GM19328 (cell line): ENCODE data around the gene PAK6.

Experiments
- ATAC-seq: cut with Tn5 transposase; IDR thresholded peaks from one replicate; pipeline ENCODE4 v1.9.1; 2021; ENCODE audit warnings: mild to moderate bottlenecking, moderate library complexity; ENCODE audit not compliant: unreplicated experiment

The PAK6 gene

DNA sequence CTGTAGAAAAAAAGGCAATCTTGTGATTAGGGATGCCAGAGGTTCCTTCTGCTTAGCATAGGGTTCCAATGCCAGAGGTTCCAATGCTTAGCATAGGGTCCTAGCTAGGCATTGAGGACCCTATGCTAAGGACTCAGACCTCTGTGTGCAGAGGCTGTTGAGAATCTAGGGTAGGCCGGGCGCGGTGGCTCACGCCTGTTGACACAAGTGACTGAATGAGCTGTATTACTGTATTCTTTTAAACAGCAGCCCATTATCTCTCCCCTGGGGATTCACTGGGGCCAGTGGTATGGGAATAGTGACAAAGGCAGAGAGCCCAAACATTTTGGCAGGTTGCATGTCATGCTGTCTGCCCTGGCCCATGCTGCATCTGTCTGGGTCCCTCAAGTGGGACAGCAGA, 16.2 kb downstream of the PAK6 start:
- ATAC-seq = no peak

DNA sequence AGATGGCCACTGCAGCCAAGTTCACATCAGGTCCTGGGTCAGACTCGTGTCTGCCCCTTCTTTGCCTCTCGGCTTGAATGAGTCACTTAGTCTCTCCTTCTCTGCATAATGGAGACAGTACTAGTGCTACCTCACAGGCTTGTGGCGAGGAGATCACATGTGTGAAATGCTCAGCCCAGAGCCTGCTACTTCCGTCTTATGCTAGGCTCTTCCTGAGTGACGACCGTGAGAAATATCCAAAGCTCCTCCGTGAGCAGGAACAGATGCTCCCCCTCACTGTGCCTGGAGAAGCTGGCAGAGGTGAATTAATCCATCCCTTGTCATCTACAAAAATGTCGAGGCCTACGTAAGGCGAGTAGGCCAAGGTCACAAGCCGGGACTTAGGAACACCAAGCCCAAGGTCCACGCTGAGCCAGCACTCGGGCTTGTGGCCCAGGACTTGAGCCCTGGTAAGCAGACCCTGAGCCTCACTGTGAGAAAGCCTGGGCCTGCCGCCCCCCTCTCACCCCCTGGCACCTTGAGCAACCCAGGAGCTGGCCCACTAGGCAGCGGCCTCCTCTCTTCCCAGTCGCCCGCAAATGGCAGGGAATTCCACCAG, 17.9 kb downstream of the PAK6 start:
- ATAC-seq = no peak

DNA sequence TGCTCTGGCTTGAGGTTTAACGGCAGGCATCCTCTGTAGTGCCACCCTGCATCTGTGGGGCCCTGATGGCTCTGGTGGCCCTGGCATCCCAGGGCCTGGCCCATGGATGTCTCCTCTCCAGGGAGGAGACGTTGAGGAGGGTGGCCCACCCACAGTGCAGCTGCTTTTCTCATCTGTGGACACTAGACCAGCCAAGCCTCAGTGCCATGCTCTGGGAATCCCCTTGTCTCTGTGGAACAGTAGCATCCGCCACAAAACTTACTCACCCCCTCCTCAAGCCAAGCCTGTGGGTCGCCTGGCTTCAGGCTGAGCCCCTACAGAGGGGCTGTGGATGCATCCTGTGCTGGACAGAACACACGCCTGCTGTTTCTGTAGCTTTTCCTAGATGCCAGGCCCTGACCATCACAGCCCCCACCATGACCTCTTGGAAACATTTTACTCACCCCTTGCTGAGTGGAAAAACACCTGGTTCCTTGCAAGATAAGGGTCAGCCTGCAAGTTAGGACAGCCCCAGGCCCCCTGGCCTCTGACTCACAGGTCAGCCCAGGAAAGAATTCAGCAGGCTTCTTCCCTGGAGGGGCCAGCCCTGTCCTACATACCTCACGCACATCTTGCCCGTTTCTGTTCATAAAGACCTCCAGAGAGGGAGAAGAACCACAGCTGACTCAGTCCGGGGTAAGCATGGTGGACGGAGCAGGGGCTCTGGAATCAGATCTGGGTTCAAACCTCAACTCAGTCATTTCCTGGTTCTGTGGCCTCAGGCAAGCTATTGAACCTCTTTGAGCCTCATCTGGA, 19.0 kb downstream of the PAK6 start:
- ATAC-seq = no peak

DNA sequence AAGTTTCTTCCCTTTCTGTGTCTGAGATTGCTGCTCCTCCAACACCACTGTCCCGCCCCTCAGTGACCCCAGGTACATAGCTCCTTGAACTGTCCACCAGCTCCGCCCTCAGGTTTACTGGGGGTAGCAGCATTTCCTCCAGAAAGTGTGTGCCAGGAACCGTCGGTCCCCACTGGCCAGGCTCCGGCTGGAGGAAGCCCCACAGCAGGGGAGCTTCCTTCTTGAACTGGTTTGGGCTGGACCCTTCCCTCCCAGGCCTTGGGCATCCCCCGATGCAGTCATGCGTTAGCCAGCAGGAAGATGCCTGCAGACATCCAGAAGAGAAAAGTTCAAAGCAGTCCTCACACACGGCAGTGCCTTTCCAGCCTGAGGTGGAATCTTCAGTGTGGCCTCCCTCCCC, 19.7 kb downstream of the PAK6 start:
- no peak for ATAC-seq

DNA sequence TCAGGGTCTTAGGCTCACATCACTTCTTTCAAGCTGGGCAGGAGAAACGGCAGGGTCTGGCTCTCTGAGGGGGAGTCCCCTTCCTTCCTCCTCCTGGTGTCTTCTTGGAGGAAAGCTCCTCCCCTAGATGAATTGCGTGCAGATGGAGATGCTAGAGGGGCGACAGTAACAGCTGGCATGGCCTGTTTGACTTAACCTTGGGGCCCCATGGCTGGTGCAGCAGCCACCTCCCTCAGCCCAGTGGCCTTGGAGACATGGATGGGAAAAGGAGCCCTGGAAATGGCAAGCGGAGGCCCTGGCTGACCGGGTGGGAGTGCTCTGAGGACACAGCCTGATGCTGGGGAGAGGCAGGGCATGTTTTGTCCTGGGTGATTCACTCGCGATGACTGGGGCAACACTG, 20.2 kb downstream of the PAK6 start:
- no peak for ATAC-seq

DNA sequence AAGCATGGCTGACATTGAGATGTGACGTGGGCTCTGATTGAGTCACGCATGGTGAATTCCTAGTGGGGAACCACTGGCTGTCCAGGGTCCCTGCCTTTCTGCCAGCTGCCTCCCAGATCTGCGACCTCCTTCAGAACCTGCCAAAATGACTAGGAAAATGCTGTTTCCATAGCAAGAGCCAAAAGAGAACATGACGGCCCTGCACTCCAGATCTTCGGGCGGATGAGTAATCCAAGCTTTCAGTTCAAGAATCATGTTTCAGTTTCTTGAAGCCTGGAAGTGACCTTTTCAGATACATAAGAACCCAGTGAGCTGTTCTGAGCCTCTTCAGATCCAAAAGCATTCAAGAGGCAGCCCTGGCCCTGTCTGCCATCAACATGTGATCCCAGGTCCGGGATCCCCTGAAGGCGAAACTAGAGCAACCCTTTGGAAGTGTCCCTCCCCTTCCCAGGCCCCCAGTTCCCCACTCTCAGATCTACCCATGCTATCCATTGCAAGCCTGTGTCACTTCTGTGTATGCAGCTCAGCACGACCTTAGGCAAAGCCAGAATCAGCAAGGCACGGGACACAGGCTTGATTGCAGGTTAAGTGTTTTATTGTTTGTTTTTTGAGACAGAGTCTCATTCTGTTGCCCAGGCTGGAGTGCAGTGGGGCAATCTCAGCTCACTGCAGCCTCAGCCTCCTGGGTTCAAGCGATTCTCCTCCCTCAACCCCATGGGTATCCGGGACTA, 24.3 kb downstream of the PAK6 start:
- ATAC-seq = no peak

DNA sequence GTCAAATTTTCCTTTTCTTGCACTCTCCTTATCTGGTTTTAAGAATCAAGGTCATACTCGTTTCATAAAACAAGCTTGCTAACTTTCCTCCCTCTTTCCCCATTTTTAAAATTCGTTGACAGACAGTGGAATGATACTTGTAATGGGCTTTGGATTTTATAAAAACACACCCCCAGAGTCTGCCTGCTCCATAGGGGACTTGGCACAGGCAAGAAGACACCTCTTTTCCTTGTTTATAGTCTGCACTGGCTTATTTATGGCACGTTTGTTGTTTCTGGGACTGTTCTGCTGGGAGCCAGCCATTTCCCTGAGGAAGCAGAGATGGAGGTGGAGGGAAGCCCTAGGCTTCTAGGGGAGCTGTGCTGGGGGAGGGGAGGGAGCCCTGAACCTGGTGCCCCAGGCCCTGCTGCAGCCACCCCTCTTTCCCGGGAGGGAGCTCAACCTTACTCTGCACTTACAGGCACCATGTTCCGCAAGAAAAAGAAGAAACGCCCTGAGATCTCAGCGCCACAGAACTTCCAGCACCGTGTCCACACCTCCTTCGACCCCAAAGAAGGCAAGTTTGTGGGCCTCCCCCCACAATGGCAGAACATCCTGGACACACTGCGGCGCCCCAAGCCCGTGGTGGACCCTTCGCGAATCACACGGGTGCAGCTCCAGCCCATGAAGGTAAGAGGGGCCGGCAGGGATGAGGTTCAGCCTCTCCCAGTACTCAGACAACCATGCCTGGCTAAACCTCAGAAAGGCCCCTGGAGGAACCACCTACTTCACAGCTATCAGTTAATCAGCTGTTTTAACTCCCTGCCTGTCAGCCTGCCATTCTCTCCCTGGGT, 25.7 kb downstream of the PAK6 start:
- no peak for ATAC-seq

DNA sequence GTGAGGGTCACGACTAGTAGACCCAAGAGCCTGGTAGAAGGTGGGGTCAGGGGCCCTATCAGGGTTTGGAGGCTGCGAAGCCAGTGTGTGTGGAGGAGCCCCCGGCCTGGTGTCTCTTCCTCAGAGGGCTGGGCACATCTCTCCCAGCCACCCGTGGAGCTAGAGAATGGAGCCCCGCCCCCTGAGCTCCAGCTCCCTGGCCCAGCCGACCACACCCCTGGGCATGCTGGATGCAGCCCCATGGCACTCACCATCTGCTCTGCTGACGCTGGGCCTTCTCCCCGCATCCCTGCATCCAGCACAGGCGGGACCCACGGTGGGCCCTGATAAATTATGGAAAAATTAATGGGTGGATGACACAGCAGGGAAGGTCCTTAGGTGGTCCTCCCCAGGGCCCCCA, 26.5 kb downstream of the PAK6 start:
- ATAC-seq = no peak

DNA sequence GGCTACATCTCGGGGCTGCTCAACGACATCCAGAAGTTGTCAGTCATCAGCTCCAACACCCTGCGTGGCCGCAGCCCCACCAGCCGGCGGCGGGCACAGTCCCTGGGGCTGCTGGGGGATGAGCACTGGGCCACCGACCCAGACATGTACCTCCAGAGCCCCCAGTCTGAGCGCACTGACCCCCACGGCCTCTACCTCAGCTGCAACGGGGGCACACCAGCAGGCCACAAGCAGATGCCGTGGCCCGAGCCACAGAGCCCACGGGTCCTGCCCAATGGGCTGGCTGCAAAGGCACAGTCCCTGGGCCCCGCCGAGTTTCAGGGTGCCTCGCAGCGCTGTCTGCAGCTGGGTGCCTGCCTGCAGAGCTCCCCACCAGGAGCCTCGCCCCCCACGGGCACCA, 27.0 kb downstream of the PAK6 start:
- ATAC-seq = no peak

DNA sequence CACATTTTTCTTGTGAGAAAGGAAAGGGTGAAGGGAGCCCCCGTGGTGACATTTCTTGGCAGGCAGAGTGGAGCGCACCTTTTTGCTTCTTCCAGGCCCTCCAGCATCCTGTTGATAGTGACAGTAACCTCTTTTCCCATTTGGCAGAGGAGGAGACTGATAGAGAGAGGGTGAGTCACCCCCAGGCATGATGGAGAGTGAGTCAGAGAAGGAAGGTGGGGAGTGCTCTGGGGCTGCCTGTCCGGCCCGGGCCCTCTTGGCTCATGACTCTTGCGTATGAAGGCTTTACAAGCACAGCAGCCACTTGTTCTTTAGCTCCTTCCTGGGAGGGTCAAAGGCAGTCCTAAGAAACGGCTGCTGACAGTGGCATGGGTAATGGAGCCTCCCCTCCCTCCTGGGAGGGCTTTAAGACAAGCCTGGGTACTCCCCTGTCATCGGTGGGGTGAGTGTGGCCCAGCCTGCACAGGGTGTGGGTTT, 28.0 kb downstream of the PAK6 start:
- ATAC-seq = no peak

DNA sequence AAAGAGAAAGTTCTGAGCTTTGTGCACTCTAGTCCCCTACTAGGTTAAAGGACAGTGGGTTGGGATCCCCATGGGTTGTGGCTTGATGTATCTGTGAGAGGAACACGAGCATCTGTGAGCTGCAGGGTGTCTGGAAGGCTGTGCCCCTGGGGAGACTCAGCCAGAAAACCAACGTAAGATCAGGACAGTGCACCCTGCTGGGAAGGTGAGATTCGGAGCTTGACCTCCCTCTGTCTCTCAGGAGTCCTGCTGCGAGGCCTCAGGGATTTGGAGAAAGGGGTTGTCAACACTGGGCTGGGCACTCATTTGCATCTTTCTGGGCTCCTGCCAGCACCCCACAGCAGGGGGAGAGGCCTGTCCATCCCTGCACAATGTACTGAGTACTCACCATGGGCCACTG, 28.8 kb downstream of the PAK6 start:
- ATAC-seq = no peak

DNA sequence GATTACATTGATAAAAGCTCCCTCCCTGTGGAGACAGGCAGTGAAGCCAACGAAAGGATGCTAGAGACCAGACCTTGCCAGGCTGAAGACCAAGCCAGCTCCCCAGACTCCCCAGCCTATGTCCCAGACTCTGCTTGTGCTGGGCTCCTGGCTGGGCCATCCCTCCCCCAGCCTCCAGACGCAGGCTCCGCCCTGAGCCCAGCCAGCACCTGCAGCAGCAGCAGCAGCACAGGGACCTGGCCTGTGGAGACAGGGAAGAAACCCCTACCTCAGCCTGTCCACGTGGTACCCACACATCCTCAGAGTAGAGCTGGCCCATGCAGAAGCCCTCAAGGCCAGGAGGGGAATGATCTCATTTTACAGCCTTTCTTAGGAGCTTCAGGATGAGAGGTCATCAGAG, 30.7 kb downstream of the PAK6 start:
- no peak for ATAC-seq

DNA sequence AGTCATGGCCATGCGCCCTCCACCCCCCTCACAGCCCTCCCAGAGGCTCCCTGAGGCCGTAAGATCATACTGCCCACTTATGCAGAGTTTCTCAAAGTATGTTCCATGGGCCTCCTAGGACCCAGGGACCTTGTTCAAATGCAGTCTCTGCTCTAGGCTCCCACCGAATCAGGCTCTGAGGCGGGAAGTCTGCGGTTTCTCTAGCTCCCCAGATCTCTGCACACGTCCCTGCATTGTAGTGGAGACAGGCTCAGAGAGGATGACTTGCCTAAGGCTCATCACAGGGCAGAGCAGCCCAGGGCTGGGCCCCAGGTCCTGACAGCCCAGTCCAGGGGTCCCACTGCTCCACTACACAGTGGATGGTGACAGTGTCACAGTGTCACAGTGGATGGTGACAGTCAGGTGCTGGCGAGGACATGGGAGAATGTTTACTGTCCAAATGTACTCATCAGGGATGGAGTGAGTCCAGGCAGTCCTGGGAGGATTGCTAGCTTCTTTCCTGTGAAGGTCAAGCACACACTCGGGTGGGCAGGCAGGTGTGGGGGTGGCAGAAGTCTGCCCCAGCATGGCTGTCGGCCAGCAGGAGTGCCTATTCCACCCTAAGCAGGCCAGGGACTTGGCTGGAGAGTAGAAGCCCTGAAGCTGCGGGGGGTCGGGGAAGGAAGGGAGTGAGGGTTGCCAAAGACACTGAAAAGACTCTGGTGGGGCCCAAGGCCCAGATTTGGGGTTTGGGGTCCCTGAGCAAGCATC, 31.6 kb downstream of the PAK6 start:
- no peak for ATAC-seq

DNA sequence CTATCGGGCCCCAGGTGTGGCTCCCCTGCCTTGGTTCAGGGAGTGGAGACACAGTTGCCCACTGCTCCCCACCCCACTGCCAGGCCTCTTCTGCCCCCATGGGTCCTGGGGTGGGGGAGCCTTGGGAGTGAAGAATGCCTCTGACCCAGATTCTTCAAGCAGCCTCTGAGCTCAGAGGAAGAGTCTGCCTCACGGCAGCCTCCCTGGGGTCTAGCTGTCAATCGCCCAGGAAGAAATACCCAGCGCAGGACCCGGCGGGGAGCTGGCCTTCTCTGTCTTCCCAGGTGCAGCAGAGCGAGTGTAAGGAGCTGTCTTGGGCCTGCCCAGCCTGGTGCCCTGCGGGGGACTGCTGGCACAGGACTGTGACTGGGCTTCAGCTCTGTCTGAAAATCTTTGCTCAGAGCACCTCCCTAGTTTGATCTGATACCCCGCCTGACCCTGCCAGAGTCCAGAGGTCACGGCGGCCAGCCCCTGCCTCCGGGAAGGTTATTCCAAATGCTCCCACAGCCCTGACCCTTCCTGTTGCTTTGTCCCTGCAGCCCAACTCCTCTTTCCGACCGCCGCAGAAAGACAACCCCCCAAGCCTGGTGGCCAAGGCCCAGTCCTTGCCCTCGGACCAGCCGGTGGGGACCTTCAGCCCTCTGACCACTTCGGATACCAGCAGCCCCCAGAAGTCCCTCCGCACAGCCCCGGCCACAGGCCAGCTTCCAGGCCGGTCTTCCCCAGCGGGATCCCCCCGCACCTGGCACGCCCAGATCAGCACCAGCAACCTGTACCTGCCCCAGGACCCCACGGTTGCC, 33.0 kb downstream of the PAK6 start:
- no peak for ATAC-seq

DNA sequence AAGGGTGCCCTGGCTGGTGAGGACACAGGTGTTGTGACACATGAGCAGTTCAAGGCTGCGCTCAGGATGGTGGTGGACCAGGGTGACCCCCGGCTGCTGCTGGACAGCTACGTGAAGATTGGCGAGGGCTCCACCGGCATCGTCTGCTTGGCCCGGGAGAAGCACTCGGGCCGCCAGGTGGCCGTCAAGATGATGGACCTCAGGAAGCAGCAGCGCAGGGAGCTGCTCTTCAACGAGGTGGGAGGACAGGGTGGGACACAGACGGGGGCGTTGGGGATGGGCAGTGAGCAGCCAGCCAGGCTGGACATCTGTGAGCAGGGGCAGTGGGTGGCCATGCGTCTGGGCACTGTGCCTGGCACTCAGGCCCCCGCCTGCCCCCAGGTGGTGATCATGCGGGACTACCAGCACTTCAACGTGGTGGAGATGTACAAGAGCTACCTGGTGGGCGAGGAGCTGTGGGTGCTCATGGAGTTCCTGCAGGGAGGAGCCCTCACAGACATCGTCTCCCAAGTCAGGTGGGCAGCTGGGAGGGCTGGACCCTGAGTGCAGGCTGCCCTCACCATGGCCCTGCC, 33.7 kb downstream of the PAK6 start:
- ATAC-seq = no peak

DNA sequence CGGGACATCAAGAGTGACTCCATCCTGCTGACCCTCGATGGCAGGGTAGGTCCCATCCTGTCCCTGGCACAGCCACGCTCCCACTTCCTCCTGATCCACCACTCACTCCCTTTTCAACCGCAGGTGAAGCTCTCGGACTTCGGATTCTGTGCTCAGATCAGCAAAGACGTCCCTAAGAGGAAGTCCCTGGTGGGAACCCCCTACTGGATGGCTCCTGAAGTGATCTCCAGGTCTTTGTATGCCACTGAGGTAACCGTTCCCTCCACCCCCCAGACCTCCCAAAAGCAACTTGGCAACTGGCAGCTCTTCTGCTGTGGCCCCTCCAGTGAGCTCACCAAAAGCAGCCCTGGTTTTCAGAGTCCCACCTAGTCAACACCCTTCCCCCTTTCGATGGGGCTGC, 34.6 kb downstream of the PAK6 start:
- ATAC-seq = no peak

DNA sequence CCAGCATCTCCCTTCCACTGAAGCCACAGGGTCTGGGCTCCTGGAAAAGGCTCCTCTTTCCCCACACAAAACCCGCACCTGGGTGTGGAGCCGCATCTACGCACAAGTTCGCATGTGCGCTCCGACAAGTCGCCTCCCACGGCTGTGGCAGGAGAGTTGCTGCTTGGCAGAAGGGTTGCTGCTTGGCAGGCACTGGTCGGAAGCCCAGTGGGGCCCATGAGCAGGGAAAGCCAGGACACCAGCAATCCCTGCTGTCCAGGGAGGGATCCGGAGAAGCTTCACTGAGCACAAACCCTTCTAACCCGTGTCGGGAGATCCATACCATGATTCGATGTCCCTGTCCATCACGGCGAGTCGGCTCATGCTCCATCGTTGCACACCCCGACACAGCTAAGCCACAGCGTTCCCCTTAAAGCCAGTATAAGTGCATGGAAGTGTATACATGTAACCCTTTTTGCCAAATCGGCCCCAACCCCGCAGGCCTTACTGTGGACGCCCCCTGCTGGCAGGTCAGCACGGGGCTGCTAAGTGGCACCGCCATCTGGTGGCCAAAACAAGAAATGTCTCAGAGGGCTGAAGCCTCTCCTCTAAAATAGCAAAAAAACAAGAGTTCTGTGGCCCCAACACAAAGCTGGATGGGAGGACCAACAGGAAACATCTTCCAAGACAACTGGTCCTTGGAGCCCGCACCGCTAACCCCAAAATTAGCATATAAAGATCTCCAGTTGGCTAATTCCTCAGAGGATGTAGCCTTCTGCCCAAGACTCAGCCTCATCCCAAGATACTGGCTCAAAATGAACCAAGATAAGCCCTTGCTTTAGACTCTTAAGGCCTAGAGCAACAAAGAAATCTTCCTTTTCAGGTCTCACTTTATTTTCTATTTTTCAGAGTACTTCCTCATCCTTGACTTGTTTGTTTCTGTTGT, 35.7 kb downstream of the PAK6 start:
- no peak for ATAC-seq

DNA sequence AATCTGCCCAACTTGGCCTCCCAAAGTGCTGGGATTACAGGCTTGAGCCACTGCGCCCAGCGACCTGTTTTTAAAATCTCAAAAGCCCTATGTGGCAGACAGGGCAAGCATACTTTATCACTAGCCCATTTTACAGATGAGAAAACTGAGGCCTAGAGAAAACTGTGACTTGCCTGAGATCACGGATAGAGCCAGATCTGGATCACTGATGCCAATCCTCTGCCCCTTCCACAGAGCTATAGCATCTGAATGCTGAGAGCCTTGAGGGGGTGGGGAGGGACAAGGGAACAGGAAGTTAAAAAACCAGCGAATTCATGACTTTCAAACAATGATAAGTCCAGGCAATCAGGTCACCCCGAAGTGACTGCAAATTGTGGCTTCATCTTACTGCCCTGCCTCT, 36.7 kb downstream of the PAK6 start:
- no peak for ATAC-seq
